Hepatocyte (in vitro differentiated cells): Measurements from ENCODE around the gene RALGAPB. TPM values are rescaled to one million over a fixed set of nuclear protein-coding genes. Genes with fewer than 3 reads are reported as not detected.

ENCODE experiments used
- DNase-seq: peaks from one replicate; pipeline ENCODE4 v3.0.0-alpha.2; 2016; ENCODE audit warnings: low spot score
- H2AFZ ChIP-seq: fragments of 200-600 bp; sonication (generic); 2 replicates; pipeline ENCODE4 v1.6.0; 2016; ENCODE audit warnings: antibody characterized with exemption, mild to moderate bottlenecking
- H3K27ac ChIP-seq: fragments of 200-600 bp; sonication (generic); 2 replicates; pipeline ENCODE4 v1.5.1; 2016; ENCODE audit warnings: mild to moderate bottlenecking
- H3K27me3 ChIP-seq: fragments of 200-600 bp; sonication (generic); 2 replicates; pipeline ENCODE4 v1.6.1; 2016
- H3K36me3 ChIP-seq: fragments of 200-600 bp; sonication (generic); replicated peaks from 2 replicates; pipeline ENCODE4 v1.5.1; 2016; ENCODE audit warnings: low read depth; ENCODE audit not compliant: insufficient read depth
- H3K4me1 ChIP-seq: fragments of 200-600 bp; sonication (generic); 2 replicates; pipeline ENCODE4 v1.5.1; 2016; ENCODE audit warnings: mild to moderate bottlenecking, moderate library complexity; ENCODE audit not compliant: insufficient read depth
- H3K4me2 ChIP-seq: fragments of 200-600 bp; sonication (generic); 2 replicates; pipeline ENCODE4 v1.6.0; 2016
- H3K4me3 ChIP-seq: fragments of 200-600 bp; sonication (generic); 2 replicates; pipeline ENCODE4 v1.5.1; 2016; ENCODE audit warnings: mild to moderate bottlenecking
- H3K79me2 ChIP-seq: fragments of 200-600 bp; sonication (generic); 2 replicates; pipeline ENCODE4 v1.6.0; 2017; ENCODE audit warnings: mild to moderate bottlenecking
- H3K9me2 ChIP-seq: fragments of 200-600 bp; sonication (generic); replicated peaks from 2 replicates; pipeline ENCODE4 v1.6.0; 2017; ENCODE audit warnings: mild to moderate bottlenecking; ENCODE audit not compliant: insufficient read depth
- H3K9me3 ChIP-seq: fragments of 200-600 bp; sonication (generic); 2 replicates; pipeline ENCODE4 v1.5.1; 2016; ENCODE audit warnings: low read depth, mild to moderate bottlenecking
- H4K20me1 ChIP-seq: fragments of 200-600 bp; sonication (generic); 2 replicates; pipeline ENCODE4 v1.6.0; 2016; ENCODE audit warnings: mild to moderate bottlenecking; ENCODE audit not compliant: insufficient read depth, poor library complexity, severe bottlenecking
- EZH2 ChIP-seq: fragments of 200-600 bp; sonication (generic); IDR thresholded peaks from 2 replicates; pipeline ENCODE4 v1.6.1; 2016; ENCODE audit warnings: antibody characterized with exemption, mild to moderate bottlenecking, borderline replicate concordance
- EZH2phosphoT487 ChIP-seq: fragments of 200-600 bp; sonication (generic); IDR thresholded peaks from one replicate; pipeline ENCODE4 v1.6.1; 2018; ENCODE audit warnings: antibody characterized with exemption, mild to moderate bottlenecking, low read depth, moderate library complexity; ENCODE audit not compliant: unreplicated experiment, severe bottlenecking
- WGBS: methylation state at CpG from one replicate; pipeline ENCODE4 v1.1.6; 2016; ENCODE audit warnings: low lambda C conversion rate; ENCODE audit errors: missing lambda C conversion rate; 5-methylcytosine and 5-hydroxymethylcytosine counted together
- polyA plus RNA-seq: library from polyadenylated mRNA; unstranded; fragments of >200 nt; fragmentation: Nextera tagmentation; extraction: Ambion mirVana; gene quantifications from 2 replicates; pipeline ENCODE4 v1.2.1, GENCODE V29; 2016
- total RNA-seq: library from RNA; depleted of rRNA; stranded (reverse); fragments of >200 nt; gene quantifications from 2 replicates; pipeline ENCODE4 v1.2.3, GENCODE V29; 2014
- TF ChIP-seq, protein P1 (sequence below): fragments of 200-600 bp; sonication (generic); IDR thresholded peaks from 2 replicates; pipeline ENCODE4 v1.5.1; 2016; ENCODE audit warnings: antibody characterized with exemption, mild to moderate bottlenecking; ENCODE audit not compliant: poor library complexity

Gene RALGAPB
- total and polyA plus RNA-seq, 2 experiments from 2014 or later: 7.7 to 31.8 TPM

DNA sequence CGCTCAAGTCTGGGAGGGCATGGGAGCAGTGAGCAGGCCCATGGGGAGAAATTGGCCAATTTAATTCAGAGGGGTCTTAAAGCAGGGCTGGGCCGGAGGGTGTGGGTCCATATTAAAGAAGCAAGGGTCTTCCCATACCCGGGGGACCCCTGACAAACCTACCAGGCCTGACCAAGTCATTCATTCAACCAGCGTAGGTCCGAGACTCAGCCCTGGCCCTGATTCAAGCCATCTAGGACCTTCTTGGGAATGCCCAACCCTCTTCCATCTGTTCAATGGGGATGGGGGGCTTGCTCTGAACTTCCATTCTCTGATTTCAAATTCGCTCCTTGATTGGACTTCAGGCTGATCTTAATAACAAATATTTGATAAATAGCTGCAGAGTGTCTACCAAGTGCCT is 115.7 kb downstream of the RALGAPB start:
- no peak overlapping the region for H3K4me2 ChIP-seq
- no peak overlapping the region for H2AFZ ChIP-seq
- H3K79me2 ChIP-seq: no peaks in the 10 kb centered on the region
- TF ChIP-seq, protein P1, sequence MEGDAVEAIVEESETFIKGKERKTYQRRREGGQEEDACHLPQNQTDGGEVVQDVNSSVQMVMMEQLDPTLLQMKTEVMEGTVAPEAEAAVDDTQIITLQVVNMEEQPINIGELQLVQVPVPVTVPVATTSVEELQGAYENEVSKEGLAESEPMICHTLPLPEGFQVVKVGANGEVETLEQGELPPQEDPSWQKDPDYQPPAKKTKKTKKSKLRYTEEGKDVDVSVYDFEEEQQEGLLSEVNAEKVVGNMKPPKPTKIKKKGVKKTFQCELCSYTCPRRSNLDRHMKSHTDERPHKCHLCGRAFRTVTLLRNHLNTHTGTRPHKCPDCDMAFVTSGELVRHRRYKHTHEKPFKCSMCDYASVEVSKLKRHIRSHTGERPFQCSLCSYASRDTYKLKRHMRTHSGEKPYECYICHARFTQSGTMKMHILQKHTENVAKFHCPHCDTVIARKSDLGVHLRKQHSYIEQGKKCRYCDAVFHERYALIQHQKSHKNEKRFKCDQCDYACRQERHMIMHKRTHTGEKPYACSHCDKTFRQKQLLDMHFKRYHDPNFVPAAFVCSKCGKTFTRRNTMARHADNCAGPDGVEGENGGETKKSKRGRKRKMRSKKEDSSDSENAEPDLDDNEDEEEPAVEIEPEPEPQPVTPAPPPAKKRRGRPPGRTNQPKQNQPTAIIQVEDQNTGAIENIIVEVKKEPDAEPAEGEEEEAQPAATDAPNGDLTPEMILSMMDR: no peak
- no peak for TF ChIP-seq EZH2phosphoT487
- TF ChIP-seq EZH2: no peak
- no peaks in the 10 kb centered on the region for H3K36me3 ChIP-seq
- H3K9me3 ChIP-seq: no peaks in the 10 kb centered on the region
- H3K27ac ChIP-seq: no peak overlapping the region
- H3K4me3 ChIP-seq: no peak overlapping the region
- H3K9me2 ChIP-seq: no peaks in the 10 kb centered on the region
- no peaks in the 10 kb centered on the region for H3K4me1 ChIP-seq
- WGBS: 97% methylated on average over 6 of the region's 6 CpGs
- H4K20me1 ChIP-seq: no peaks in the 10 kb centered on the region
- no peak for DNase-seq
- H3K27me3 ChIP-seq: no peaks in the 10 kb centered on the region

DNA sequence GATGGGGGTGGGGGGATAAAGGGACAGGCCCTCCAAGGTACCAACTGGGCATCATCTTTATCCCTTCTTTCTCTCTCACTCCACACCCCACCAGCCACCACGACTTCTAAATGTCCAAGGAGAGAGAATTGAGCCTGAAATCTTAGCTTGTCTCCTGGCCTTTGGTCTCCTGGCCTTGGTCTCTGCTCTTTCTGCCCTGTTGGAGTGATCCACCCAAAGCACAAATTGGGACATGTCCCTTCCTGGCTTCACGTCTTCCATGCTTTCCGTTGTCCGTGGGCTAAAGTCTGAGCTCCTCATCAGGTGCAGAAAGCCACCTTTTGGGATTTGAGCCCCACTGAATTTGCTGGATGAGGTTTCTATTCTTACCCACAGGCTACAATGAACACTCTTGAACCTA is 116.7 kb downstream of the RALGAPB start:
- H4K20me1 ChIP-seq: no peaks in the 10 kb centered on the region
- no peaks in the 10 kb centered on the region for H3K27me3 ChIP-seq
- H3K36me3 ChIP-seq: no peaks in the 10 kb centered on the region
- no peak overlapping the region for H3K27ac ChIP-seq
- H3K4me1 ChIP-seq: no peaks in the 10 kb centered on the region
- H3K4me2 ChIP-seq: no peak overlapping the region
- H3K79me2 ChIP-seq: no peaks in the 10 kb centered on the region
- no peak for TF ChIP-seq EZH2
- no peak for TF ChIP-seq EZH2phosphoT487
- no peak overlapping the region for H3K4me3 ChIP-seq
- no peaks in the 10 kb centered on the region for H3K9me3 ChIP-seq
- 90% methylated on average over 4 of the region's 4 CpGs for WGBS
- no peak for DNase-seq
- no peaks in the 10 kb centered on the region for H3K9me2 ChIP-seq
- H2AFZ ChIP-seq: no peak overlapping the region

DNA sequence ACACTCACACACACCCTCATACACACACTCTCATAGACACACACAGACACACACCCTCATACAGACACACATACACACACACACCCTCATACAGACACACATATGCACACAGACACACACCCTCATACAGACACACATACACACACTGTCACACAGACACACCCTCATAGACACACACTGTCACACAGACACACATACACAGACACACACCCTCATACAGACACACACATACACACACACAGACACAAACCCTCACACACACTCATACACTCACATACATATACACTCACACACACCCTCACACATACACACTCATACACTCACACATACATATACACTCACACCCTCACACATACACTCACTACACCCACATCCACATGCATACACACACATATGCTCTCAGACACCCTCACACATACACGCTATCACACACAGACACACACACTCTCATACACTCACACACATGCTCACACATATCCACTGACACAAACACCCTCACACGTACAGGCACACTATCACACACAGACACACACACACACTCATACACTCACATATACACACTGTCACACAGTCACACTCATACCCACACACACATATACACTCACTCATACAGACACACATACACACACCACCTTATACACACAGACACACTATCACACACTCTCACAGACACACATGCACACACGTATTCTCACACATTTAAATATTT is 117.5 kb downstream of the RALGAPB start:
- TF ChIP-seq EZH2phosphoT487 (no peak), EZH2 (no peak)
- TF ChIP-seq, protein P1: no peak
- no peaks in the 10 kb centered on the region for H3K79me2 ChIP-seq
- H3K4me3 ChIP-seq: no peak overlapping the region
- no peak overlapping the region for H3K4me2 ChIP-seq
- no peaks in the 10 kb centered on the region for H3K36me3 ChIP-seq
- H3K9me3 ChIP-seq: no peaks in the 10 kb centered on the region
- H2AFZ ChIP-seq: no peak overlapping the region
- WGBS: 92% methylated on average over 3 of the region's 3 CpGs
- no peak overlapping the region for H3K27ac ChIP-seq
- H3K9me2 ChIP-seq: no peaks in the 10 kb centered on the region
- no peak for DNase-seq
- no peaks in the 10 kb centered on the region for H3K4me1 ChIP-seq
- no peaks in the 10 kb centered on the region for H3K27me3 ChIP-seq
- H4K20me1 ChIP-seq: no peaks in the 10 kb centered on the region

DNA sequence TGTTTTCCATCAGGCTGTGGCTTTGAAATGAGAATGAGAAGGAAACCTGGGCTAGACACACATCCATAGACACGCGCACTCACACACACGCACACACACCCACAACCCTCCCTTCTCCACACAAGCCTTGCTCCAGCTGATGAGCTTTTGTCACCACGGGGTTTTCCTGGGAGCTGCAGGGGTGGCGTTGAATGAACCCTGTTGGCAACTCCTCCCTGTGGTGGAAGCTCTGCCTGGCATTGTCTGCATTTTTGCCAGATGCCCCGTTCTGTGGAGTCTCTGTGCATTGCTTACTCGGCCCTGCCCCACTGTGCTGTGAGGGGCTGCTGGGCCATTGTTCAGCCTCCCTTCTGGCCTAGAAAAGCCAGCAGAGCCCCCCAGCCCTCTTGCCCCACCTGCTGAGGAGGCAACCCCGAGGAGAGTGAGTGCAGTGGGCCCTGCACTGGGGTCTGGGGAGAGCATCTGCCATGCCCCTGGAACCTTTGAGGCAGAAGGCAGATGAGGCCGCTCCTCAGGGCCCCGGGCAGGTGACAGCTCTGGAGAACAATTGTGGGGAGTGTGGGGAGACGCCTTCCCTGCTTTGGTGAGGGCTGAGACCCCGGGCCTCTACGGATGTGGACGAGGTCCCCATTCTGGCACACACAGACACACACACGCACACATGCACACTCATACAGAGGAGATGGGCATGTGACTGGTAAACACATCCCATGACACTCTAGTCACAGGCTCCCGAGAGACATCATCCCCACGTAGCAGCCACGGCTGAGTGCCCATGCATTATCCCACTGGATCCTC is 118.2 kb downstream of the RALGAPB start:
- H3K4me3 ChIP-seq: no peak overlapping the region
- no peaks in the 10 kb centered on the region for H3K9me3 ChIP-seq
- no peaks in the 10 kb centered on the region for H3K9me2 ChIP-seq
- H3K79me2 ChIP-seq: no peaks in the 10 kb centered on the region
- H3K4me1 ChIP-seq: no peaks in the 10 kb centered on the region
- no peak for TF ChIP-seq EZH2
- TF ChIP-seq, protein P1: no peak
- no peak for TF ChIP-seq EZH2phosphoT487
- no peak for DNase-seq
- no peaks in the 10 kb centered on the region for H3K36me3 ChIP-seq
- no peak overlapping the region for H3K27ac ChIP-seq
- WGBS: 93% methylated on average over 18 of the region's 18 CpGs
- H4K20me1 ChIP-seq: no peaks in the 10 kb centered on the region
- H3K27me3 ChIP-seq: no peaks in the 10 kb centered on the region
- H2AFZ ChIP-seq: no peak overlapping the region
- H3K4me2 ChIP-seq: no peak overlapping the region
